Epithelial cell of esophagus (primary cell): Measurements from ENCODE around the gene SPTLC3.

Experiments
- DNase-seq: peaks from one replicate; pipeline ENCODE4 v3.0.0; 2010; ENCODE audit warnings: low read depth
- H3K4me3 ChIP-seq: 2 replicates; pipeline ENCODE4 v1.5.1; 2011; ENCODE audit warnings: mild to moderate bottlenecking, low read length, control low read depth
- CTCF ChIP-seq: IDR thresholded peaks from 2 replicates; pipeline ENCODE4 v1.5.1; 2011; ENCODE audit warnings: low read depth, mild to moderate bottlenecking, low read length, control low read depth, inconsistent platforms; ENCODE audit not compliant: insufficient read depth; ENCODE audit errors: missing control alignments

The SPTLC3 gene

GRCh38 chr20:13128173-13128572 is 119.4 kb downstream of the SPTLC3 start:
- no peak overlapping the region for H3K4me3 ChIP-seq
- no peak for DNase-seq
- TF ChIP-seq CTCF, result no peak

GRCh38 chr20:13130061-13130706 is 121.4 kb downstream of the SPTLC3 start:
- no peak overlapping the region for H3K4me3 ChIP-seq
- TF ChIP-seq CTCF, result no peak
- no peak for DNase-seq

DNA sequence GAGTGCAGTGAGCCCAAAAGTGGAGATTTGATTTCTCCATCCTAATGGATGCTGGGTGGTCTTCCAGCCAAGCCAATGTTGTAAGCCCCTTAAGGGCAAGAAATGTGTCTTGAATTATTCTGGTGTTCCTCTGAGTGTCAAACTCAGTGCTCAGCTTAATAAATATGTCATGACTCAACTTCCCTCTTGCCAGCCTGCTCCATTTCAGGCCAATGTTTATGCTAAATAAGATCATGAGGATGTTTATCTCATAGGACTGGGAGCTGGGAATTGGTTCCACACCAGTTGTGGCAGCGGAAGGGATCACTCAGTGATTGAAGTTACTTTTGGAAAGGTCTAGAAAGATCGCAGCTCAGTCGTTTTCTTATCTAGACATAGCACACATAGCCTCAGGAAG is 121.9 kb downstream of the SPTLC3 start:
- no peak for DNase-seq
- no peak for TF ChIP-seq CTCF
- no peak overlapping the region for H3K4me3 ChIP-seq

DNA sequence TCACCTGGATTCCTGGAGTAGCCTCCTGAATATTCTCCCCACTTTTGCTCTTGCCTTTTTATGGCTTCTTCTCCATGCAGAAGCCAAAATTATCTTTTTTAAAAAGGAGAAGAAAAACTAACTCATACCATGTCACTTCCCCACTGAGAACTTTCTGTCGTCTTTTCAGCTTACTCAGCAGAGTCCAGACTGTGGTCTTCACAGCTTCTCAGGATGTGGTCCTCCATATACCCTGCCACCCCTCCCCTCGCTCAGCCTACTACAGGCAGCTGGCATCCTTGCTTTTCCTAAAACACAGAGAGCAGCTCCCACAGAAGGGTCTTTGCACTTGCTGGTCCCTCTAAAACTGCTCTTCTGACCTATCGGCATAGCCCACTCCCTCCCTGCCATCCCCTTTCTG is 122.9 kb downstream of the SPTLC3 start:
- no peak overlapping the region for H3K4me3 ChIP-seq
- DNase-seq, result no peak

GRCh38 chr20:13139459-13140150 is 130.8 kb downstream of the SPTLC3 start:
- H3K4me3 ChIP-seq, result no peak overlapping the region
- DNase-seq, result no peak
- no peak for TF ChIP-seq CTCF

More for the DNA sequence above, 122.9 kb downstream of the SPTLC3 start:
- no peak for TF ChIP-seq CTCF

DNA sequence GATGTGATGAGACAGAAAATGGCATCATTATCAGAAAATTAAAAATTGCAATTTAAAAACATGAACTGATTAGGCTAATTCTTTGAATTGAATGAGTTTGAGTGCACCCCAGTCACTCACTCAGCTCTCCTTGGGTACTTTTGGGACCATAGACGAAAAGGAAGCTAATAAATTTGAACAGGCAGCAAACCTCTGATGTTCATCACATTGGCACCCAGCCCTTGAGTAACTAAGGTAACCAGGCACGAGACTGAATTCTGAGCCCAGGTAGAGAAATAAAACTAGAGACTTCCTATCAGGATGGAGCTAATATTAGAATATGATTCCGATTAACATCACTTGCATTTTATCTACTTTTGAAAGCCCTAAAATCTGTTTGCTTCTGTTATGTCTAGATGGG is 131.4 kb downstream of the SPTLC3 start:
- no peak overlapping the region for H3K4me3 ChIP-seq
- TF ChIP-seq CTCF, result no peak
- no peak for DNase-seq

DNA sequence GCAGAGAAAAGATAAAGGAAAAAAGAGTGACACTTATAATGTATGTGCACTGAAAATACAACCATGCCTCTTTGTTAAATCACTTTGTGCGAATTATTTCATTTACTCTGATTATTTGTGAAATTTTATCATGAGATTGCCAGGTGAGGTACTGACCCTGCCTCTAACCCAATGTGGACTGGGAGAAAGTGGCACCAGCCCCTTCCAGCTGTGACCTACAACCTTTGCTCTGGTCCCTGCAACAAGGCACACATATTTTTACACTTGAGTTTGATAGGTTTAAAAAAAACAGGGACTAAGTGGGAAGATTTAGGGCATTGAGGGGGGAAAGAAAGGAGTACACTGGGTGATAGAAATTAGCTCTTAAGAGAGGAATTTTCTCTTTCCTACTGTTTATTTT is 132.0 kb downstream of the SPTLC3 start:
- no peak for TF ChIP-seq CTCF
- DNase-seq, result no peak

More for the DNA sequence above, 132.0 kb downstream of the SPTLC3 start:
- no peak overlapping the region for H3K4me3 ChIP-seq
